HepG2 (cell line): ENCODE results near the gene STX5. TPM values are rescaled to one million over a fixed set of nuclear protein-coding genes. Genes with fewer than 3 reads are reported as not detected.
A peak's percentile ranks its signal among the peaks of the same experiment; 100 is the strongest.

Source experiments
- AGO2 ChIP-seq: fragments of 200-400 bp; formaldehyde crosslinking; optimal IDR thresholded peaks from 2 replicates; pipeline ENCODE3; 2017; ENCODE audit warnings: mild to moderate bottlenecking, low read depth, low read length, moderate library complexity
- ARID2 ChIP-seq: sonication (generic); formaldehyde crosslinking; IDR thresholded peaks from 2 replicates; pipeline ENCODE4 v1.8.1; 2022; ENCODE audit warnings: mild to moderate bottlenecking, missing genetic modification reagents, borderline replicate concordance
- EED ChIP-seq: sonication (generic); formaldehyde crosslinking; IDR thresholded peaks from 2 replicates; pipeline ENCODE4 v1.5.0; 2020; ENCODE audit warnings: mild to moderate bottlenecking, missing genetic modification reagents
- EP300 ChIP-seq, 3 experiments: sonication (generic) in 1 of 3; formaldehyde crosslinking in 1 of 3; IDR thresholded peaks; 2 replicates each; pipeline versions ENCODE4 v1.5.1 to v1.6.1; 2011 to 2020; ENCODE audit warnings: low read depth in 2 of 3, low read length in 2 of 3, borderline replicate concordance in 1 of 3, improper control_type of control experiment in 1 of 3, mild to moderate bottlenecking in 1 of 3, missing genetic modification reagents in 1 of 3, moderate library complexity in 1 of 3
- FOXK2 ChIP-seq: fragments of 450-650 bp; IDR thresholded peaks from 2 replicates; pipeline ENCODE4 v1.6.1; 2016
- GATA4 ChIP-seq: sonication (generic); IDR thresholded peaks from 2 replicates; pipeline ENCODE4 v1.6.1; 2016; ENCODE audit warnings: antibody characterized with exemption, low read depth, borderline replicate concordance
- MTF2 ChIP-seq: sonication (generic); formaldehyde crosslinking; IDR thresholded peaks from 2 replicates; pipeline ENCODE4 v1.5.0; 2020; ENCODE audit warnings: missing genetic modification reagents, borderline replicate concordance
- PCBP2 ChIP-seq: fragments of 200-400 bp; formaldehyde crosslinking; optimal IDR thresholded peaks from 2 replicates; pipeline ENCODE3; 2018; ENCODE audit warnings: low read length, low read depth; ENCODE audit not compliant: poor library complexity, severe bottlenecking
- PRPF4 ChIP-seq: fragments of 200-400 bp; formaldehyde crosslinking; IDR thresholded peaks from 2 replicates; pipeline ENCODE4 v1.6.1; 2016; ENCODE audit warnings: low read length, low read depth; ENCODE audit not compliant: poor library complexity, severe bottlenecking
- RBM22 ChIP-seq: fragments of 200-400 bp; formaldehyde crosslinking; optimal IDR thresholded peaks from 2 replicates; pipeline ENCODE3; 2017; ENCODE audit warnings: mild to moderate bottlenecking, low read length, moderate library complexity
- SRSF9 ChIP-seq: fragments of 200-400 bp; formaldehyde crosslinking; IDR thresholded peaks from 2 replicates; pipeline ENCODE4 v1.6.1; 2018; ENCODE audit warnings: borderline replicate concordance, mild to moderate bottlenecking, low read depth, low read length; ENCODE audit not compliant: insufficient read depth, poor library complexity, severe bottlenecking
- TSC22D2 ChIP-seq: sonication (generic); formaldehyde crosslinking; IDR thresholded peaks from 2 replicates; pipeline ENCODE4 v1.5.1; 2020; ENCODE audit warnings: missing genetic modification reagents, mild to moderate bottlenecking, borderline replicate concordance
- ZBTB26 ChIP-seq: IDR thresholded peaks from 2 replicates; pipeline ENCODE4 v1.6.1; 2016; ENCODE audit warnings: missing compliant biosample characterization, missing genetic modification reagents, borderline replicate concordance
- ZBTB38 ChIP-seq: sonication (generic); formaldehyde crosslinking; IDR thresholded peaks from 2 replicates; pipeline ENCODE4 v1.5.1; 2020; ENCODE audit warnings: mild to moderate bottlenecking, missing genetic modification reagents
- ZFP36L2 ChIP-seq: sonication (generic); formaldehyde crosslinking; IDR thresholded peaks from 2 replicates; pipeline ENCODE4 v1.4.0; 2020; ENCODE audit warnings: missing genetic modification reagents
- ZNF205 ChIP-seq: IDR thresholded peaks from 2 replicates; pipeline ENCODE4 v1.6.1; 2018; ENCODE audit warnings: missing biosample characterization, missing genetic modification reagents
- ZNF3 ChIP-seq: IDR thresholded peaks from 2 replicates; pipeline ENCODE4 v1.7.0; 2017; ENCODE audit warnings: inconsistent platforms
- ZNF326 ChIP-seq: sonication (generic); formaldehyde crosslinking; IDR thresholded peaks from 2 replicates; pipeline ENCODE4 v1.4.0; 2020; ENCODE audit warnings: missing genetic modification reagents, borderline replicate concordance
- ZNF34 ChIP-seq: sonication (generic); formaldehyde crosslinking; IDR thresholded peaks from 2 replicates; pipeline ENCODE4 v1.4.0; 2020; ENCODE audit warnings: mild to moderate bottlenecking, missing genetic modification reagents, borderline replicate concordance
- ZNF563 ChIP-seq: sonication (generic); formaldehyde crosslinking; IDR thresholded peaks from 2 replicates; pipeline ENCODE4 v1.8.0; 2022; ENCODE audit warnings: mild to moderate bottlenecking, moderate library complexity, missing genetic modification reagents
- polyA plus RNA-seq, 8 experiments: library from polyadenylated mRNA; depleted of rRNA in 3 of 8; stranded (reverse) in 7 of 8; unstranded in 1 of 8; fragments of >200 nt; fragmentation: Illumina TruSeq in 4 of 8; extraction: Trizol in 4 of 8; gene quantifications; 2 replicates each; pipeline versions ENCODE4 v1.2.1 to v1.2.3, GENCODE V29; 2011 to 2016; ENCODE audit warnings: low read depth in 4 of 8, missing spikeins in 1 of 8, mixed read lengths in 1 of 8; ENCODE audit not compliant: insufficient read depth in 1 of 8
- total RNA-seq, 5 experiments: library from RNA; depleted of rRNA; stranded (reverse); fragments of >200 nt; fragmentation: Illumina TruSeq; extraction: Trizol; gene quantifications; 2 replicates each; pipeline ENCODE4 v1.2.3, GENCODE V29; 2016; ENCODE audit warnings: low read depth in 1 of 5
- TF ChIP-seq, protein P1 (sequence below): sonication (generic); formaldehyde crosslinking; IDR thresholded peaks from 2 replicates; pipeline ENCODE4 v1.5.0; 2020; ENCODE audit warnings: missing genetic modification reagents, mild to moderate bottlenecking, borderline replicate concordance
- TF ChIP-seq, protein P2 (sequence below): sonication (generic); formaldehyde crosslinking; IDR thresholded peaks from 2 replicates; pipeline ENCODE4 v1.4.0; 2020; ENCODE audit warnings: low read depth, mild to moderate bottlenecking, missing genetic modification reagents
- TF ChIP-seq, protein P3 (sequence below): sonication (generic); formaldehyde crosslinking; IDR thresholded peaks from 2 replicates; pipeline ENCODE4 v1.4.0; 2020; ENCODE audit warnings: missing genetic modification reagents

The STX5 gene
- total and polyA plus RNA-seq, 2 of the 13 experiments (the other 11 are each of a cell fraction or from before 2014, with no cell fraction given), result 26.9 to 30.0 TPM

DNA sequence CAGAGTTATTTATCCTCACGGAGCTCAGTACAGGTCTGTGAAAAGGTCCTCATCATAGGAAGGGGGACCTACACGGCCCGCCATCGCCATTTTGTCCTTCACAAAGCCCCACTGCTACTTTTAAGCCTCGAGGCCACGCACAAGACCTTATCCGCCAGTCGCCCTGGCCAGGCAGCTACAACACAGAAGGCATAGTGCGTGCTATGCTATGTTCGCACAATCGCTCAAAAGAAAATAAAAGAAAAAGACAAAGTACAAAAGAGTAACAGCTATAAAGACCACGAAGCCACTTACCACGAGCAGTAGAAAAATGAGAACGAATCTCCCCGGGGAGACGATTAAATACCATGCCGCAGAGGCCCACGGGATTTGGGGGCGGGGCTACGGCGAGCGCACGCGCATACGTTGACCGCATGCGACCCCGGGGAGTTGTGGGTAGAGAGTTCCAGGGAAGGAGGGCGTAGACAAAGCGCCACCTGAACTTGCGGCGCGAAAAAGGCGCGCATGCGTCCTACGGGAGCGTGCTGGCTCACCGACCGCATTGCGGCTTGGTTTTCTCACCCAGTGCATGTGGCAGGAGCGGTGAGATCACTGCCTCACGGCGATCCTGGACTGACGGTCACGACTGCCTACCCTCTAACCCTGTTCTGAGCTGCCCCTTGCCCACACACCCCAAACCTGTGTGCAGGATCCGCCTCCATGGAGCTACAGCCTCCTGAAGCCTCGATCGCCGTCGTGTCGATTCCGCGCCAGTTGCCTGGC, 23.9 kb upstream of the STX5 start (continued):
- TF ChIP-seq RBM22 (peak; percentile 83), ZNF326 (CRISPR knock-in tag) (no peak), ZFP36L2 (no peak; the same call in 1 of the 2 replicates), ZBTB26 (CRISPR knock-in tag) (peak; percentile 87; the same call in 1 of the 2 replicates), PCBP2 (no peak), ZNF3 (peak; percentile 44; the same call in 1 of the 2 replicates), PRPF4 (no peak), SRSF9 (no peak), EP300 (IDR thresholded peaks at IDR 0.05; ENCODE audit: low read depth in 2 of 2, low read length in 2 of 2) (0 out of 4 replicates have a peak, but pooled peaks of 1 of the 2 experiments have one; percentile 8), EP300 (CRISPR knock-in tag; IDR thresholded peaks at IDR 0.05; ENCODE audit: borderline replicate concordance) (no peak), AGO2 (peak; percentile 51), ZNF205 (CRISPR knock-in tag) (peak; percentile 82), ZNF563 (CRISPR knock-in tag) (peak; percentile 94; the same call in 1 of the 2 replicates), FOXK2 (peak; percentile 84), TSC22D2 (CRISPR knock-in tag) (peak; percentile 93; the same call in 1 of the 2 replicates), GATA4 (peak; percentile 84), ZBTB38 (peak; percentile 96), MTF2 (CRISPR knock-in tag) (no peak), EED (CRISPR knock-in tag) (peak; percentile 96), ZNF34 (CRISPR knock-in tag) (no peak; the same call in 1 of the 2 replicates), ARID2 (CRISPR knock-in tag) (peak; percentile 94)
- TF ChIP-seq, protein P1, sequence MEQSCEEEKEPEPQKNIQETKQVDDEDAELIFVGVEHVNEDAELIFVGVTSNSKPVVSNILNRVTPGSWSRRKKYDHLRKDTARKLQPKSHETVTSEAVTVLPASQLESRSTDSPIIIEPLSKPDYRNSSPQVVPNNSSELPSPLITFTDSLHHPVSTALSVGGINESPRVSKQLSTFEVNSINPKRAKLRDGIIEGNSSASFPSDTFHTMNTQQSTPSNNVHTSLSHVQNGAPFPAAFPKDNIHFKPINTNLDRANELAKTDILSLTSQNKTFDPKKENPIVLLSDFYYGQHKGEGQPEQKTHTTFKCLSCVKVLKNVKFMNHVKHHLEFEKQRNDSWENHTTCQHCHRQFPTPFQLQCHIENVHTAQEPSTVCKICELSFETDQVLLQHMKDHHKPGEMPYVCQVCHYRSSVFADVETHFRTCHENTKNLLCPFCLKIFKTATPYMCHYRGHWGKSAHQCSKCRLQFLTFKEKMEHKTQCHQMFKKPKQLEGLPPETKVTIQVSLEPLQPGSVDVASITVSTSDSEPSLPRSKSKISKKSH (CRISPR knock-in tag), result peak; percentile 97
- TF ChIP-seq, protein P2, sequence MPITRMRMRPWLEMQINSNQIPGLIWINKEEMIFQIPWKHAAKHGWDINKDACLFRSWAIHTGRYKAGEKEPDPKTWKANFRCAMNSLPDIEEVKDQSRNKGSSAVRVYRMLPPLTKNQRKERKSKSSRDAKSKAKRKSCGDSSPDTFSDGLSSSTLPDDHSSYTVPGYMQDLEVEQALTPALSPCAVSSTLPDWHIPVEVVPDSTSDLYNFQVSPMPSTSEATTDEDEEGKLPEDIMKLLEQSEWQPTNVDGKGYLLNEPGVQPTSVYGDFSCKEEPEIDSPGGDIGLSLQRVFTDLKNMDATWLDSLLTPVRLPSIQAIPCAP (CRISPR knock-in tag), result no peak
- TF ChIP-seq, protein P3, sequence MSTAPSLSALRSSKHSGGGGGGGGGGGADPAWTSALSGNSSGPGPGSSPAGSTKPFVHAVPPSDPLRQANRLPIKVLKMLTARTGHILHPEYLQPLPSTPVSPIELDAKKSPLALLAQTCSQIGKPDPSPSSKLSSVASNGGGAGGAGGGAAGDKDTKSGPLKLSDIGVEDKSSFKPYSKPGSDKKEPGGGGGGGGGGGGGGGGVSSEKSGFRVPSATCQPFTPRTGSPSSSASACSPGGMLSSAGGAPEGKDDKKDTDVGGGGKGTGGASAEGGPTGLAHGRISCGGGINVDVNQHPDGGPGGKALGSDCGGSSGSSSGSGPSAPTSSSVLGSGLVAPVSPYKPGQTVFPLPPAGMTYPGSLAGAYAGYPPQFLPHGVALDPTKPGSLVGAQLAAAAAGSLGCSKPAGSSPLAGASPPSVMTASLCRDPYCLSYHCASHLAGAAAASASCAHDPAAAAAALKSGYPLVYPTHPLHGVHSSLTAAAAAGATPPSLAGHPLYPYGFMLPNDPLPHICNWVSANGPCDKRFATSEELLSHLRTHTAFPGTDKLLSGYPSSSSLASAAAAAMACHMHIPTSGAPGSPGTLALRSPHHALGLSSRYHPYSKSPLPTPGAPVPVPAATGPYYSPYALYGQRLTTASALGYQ, result peak; percentile 91
